ENCODE results near the gene MYO15B. TPM values are rescaled to one million over a fixed set of nuclear protein-coding genes. Genes with fewer than 3 reads are reported as not detected.

The MYO15B gene
- total and polyA plus RNA-seq, 2 of the 4 experiments (the other 2 are of a cell fraction): 0.18 to 0.65 TPM

- no peak overlapping the region for H3K27ac ChIP-seq (ENCODE audit: insufficient read depth, low read length)
- H2AFZ ChIP-seq (replicated peaks; ENCODE audit: low read length, poor library complexity): no peak overlapping the region
- no peak overlapping the region for H3K9ac ChIP-seq (ENCODE audit: low read depth, low read length)
- no peaks in the 10 kb centered on the region for H3K9me1 ChIP-seq (ENCODE audit: insufficient read depth, low read length)
- no peak overlapping the region for H3K18ac ChIP-seq (ENCODE audit: low read depth, low read length)
- no peaks in the 10 kb centered on the region for H3K79me1 ChIP-seq (ENCODE audit: low read depth in 1 of 2, low read length in 2 of 2)
- H3K4me3 ChIP-seq (ENCODE audit: insufficient read depth, low read depth, low read length): no peak overlapping the region
- no peak overlapping the region for H4K91ac ChIP-seq (ENCODE audit: insufficient read depth, low read depth, low read length)
- no peak overlapping the region for H2BK120ac ChIP-seq (ENCODE audit: low read depth, low read length)
- H2BK5ac ChIP-seq (ENCODE audit: low read depth, low read length, poor library complexity, severe bottlenecking): no peak overlapping the region
- H2BK15ac ChIP-seq (ENCODE audit: low read depth, low read length): no peak overlapping the region
- H3K4me1 ChIP-seq (ENCODE audit: control insufficient read depth, insufficient read depth, low read length): no peaks in the 10 kb centered on the region
- WGBS, 2 experiments (ENCODE audit: extremely low coverage in 2 of 2, insufficient read length in 1 of 2): 60% methylated on average over 1 of the region's 17 CpGs; no CpG with 5 or more reads in 1 of the 2 experiments
- no peak overlapping the region for H3K4me2 ChIP-seq (ENCODE audit: low read depth, low read length)
- no peak overlapping the region for H2AK5ac ChIP-seq (ENCODE audit: low read depth, low read length)
- TF ChIP-seq MAZ (IDR thresholded peaks at IDR 0.05; ENCODE audit: borderline replicate concordance, low read depth, low read length): no peak
- TF ChIP-seq MXI1 (IDR thresholded peaks at IDR 0.05; ENCODE audit: borderline replicate concordance, low read depth, low read length): no peak
- no peak for TF ChIP-seq MAFK (IDR thresholded peaks at IDR 0.05; ENCODE audit: low read depth, low read length)
- TF ChIP-seq SMC3 (IDR thresholded peaks at IDR 0.05; ENCODE audit: low read depth, low read length): no peak
- TF ChIP-seq, protein P1, sequence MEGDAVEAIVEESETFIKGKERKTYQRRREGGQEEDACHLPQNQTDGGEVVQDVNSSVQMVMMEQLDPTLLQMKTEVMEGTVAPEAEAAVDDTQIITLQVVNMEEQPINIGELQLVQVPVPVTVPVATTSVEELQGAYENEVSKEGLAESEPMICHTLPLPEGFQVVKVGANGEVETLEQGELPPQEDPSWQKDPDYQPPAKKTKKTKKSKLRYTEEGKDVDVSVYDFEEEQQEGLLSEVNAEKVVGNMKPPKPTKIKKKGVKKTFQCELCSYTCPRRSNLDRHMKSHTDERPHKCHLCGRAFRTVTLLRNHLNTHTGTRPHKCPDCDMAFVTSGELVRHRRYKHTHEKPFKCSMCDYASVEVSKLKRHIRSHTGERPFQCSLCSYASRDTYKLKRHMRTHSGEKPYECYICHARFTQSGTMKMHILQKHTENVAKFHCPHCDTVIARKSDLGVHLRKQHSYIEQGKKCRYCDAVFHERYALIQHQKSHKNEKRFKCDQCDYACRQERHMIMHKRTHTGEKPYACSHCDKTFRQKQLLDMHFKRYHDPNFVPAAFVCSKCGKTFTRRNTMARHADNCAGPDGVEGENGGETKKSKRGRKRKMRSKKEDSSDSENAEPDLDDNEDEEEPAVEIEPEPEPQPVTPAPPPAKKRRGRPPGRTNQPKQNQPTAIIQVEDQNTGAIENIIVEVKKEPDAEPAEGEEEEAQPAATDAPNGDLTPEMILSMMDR (conservative IDR thresholded peaks at IDR 0.05; ENCODE audit: low read depth, low read length): no peak
- TF ChIP-seq CEBPB (IDR thresholded peaks at IDR 0.05; ENCODE audit: low read depth, low read length): no peak
- no peak for TF ChIP-seq BHLHE40 (IDR thresholded peaks at IDR 0.05; ENCODE audit: low read depth, low read length)
- no peak for TF ChIP-seq ELK1 (IDR thresholded peaks at IDR 0.05; ENCODE audit: borderline replicate concordance, low read depth, low read length)
- no peaks in the 10 kb centered on the region for H3K9me3 ChIP-seq (ENCODE audit: control insufficient read depth, insufficient read depth, low read length)
- no peak overlapping the region for H4K5ac ChIP-seq (ENCODE audit: low read depth, low read length)
- H3K14ac ChIP-seq (replicated peaks; ENCODE audit: low read depth, low read length): no peak overlapping the region
- H2BK20ac ChIP-seq (ENCODE audit: low read depth, low read length): no peak overlapping the region
- no peak for DNase-seq
- ChIA-PET CTCF (no interaction called here), POLR2A (ENCODE audit: unreplicated experiment) (no interaction called here)
- no peaks in the 10 kb centered on the region for H3K36me3 ChIP-seq (ENCODE audit: control insufficient read depth, insufficient read depth, low read length)
- H4K8ac ChIP-seq (ENCODE audit: low read depth in 2 of 2, low read length in 2 of 2): no peak overlapping the region
- H3K27me3 ChIP-seq (ENCODE audit: control insufficient read depth, insufficient read depth, low read length): peaks cover 41% of the 10 kb centered on the region
- dilution Hi-C loops (cut with HindIII; ENCODE audit: low sequenced_read_pairs, unreplicated experiment) (no loop called here), in situ Hi-C loops (cut with MboI; ENCODE audit: low sequenced_read_pairs) (no loop called here), intact Hi-C loops (cut with micrococcal nuclease) (no loop called here)
- H3K4ac ChIP-seq (ENCODE audit: low read depth, low read length): no peak overlapping the region
- no peak for ATAC-seq (ENCODE audit: low read depth)
- no peaks in the 10 kb centered on the region; the same call in 1 of the 2 replicates for H4K20me1 ChIP-seq (ENCODE audit: insufficient read depth, low read length)
- no peak overlapping the region for H3K23ac ChIP-seq (ENCODE audit: low read depth, low read length)
- no TSS peak for BruUV-seq (replicated peaks)
- no peak overlapping the region for H2AK9ac ChIP-seq (replicated peaks; ENCODE audit: low read depth, low read length, poor library complexity)
- no peak overlapping the region for H3K56ac ChIP-seq (ENCODE audit: extremely low read depth, insufficient read depth, low read length)
Measured at GRCh38 chr17:75592348-75593020, 4.9 kb downstream of the MYO15B start.

All from IMR-90 (cell line).